HFF-Myc (cell line): ENCODE data around the gene KIFC1.

Experiments
- DNase-seq: peaks from one replicate; pipeline ENCODE4 v3.0.0-alpha.2; 2011; ENCODE audit warnings: low read depth; ENCODE audit errors: extremely low read depth
- H3K4me3 ChIP-seq: replicated peaks from 2 replicates; pipeline ENCODE4 v1.5.1; 2011; ENCODE audit warnings: low read depth, mild to moderate bottlenecking, control low read depth, low read length
- TF ChIP-seq, protein P1 (sequence below): IDR thresholded peaks from 2 replicates; pipeline ENCODE4 v1.5.1; 2012; ENCODE audit warnings: mild to moderate bottlenecking, low read depth, low read length, control low read depth; ENCODE audit errors: missing control alignments

KIFC1 gene

DNA sequence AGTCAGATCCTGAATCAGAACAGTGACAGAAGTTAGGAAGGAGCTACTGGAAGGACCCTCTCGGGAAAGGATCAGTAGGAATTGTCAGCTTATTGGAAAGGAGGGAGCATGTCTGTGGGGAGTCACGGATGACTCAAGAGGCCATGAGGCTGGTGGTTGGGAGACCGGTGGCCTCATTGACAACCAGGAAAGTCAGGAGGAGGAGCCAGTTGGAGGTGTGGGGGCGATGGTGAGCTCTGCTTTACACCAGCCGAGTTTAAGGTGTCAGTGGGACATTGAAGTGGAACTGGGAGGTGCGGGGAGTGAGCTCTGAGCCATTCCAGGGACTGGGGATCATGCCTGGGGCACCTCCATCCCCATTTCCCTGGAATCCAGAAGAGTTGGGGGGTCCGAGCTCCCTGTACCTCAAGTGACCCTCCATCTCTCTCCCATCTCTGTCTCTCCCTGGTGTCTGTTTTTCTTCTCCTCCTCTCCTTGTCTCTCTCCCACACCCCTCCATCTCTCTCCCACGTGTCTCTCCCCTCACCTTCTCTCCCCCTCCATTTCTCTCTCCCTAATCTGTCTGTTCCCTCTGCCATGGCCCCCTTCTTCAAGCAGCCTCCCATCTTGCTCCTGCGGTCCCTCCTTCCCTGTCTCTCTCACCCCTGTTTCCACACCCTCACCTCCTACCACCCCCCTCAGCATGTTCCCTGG, 48.5 kb downstream of the KIFC1 start:
- TF ChIP-seq, protein P1, sequence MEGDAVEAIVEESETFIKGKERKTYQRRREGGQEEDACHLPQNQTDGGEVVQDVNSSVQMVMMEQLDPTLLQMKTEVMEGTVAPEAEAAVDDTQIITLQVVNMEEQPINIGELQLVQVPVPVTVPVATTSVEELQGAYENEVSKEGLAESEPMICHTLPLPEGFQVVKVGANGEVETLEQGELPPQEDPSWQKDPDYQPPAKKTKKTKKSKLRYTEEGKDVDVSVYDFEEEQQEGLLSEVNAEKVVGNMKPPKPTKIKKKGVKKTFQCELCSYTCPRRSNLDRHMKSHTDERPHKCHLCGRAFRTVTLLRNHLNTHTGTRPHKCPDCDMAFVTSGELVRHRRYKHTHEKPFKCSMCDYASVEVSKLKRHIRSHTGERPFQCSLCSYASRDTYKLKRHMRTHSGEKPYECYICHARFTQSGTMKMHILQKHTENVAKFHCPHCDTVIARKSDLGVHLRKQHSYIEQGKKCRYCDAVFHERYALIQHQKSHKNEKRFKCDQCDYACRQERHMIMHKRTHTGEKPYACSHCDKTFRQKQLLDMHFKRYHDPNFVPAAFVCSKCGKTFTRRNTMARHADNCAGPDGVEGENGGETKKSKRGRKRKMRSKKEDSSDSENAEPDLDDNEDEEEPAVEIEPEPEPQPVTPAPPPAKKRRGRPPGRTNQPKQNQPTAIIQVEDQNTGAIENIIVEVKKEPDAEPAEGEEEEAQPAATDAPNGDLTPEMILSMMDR: no peak
- DNase-seq: no peak
- H3K4me3 ChIP-seq: no peak overlapping the region

DNA sequence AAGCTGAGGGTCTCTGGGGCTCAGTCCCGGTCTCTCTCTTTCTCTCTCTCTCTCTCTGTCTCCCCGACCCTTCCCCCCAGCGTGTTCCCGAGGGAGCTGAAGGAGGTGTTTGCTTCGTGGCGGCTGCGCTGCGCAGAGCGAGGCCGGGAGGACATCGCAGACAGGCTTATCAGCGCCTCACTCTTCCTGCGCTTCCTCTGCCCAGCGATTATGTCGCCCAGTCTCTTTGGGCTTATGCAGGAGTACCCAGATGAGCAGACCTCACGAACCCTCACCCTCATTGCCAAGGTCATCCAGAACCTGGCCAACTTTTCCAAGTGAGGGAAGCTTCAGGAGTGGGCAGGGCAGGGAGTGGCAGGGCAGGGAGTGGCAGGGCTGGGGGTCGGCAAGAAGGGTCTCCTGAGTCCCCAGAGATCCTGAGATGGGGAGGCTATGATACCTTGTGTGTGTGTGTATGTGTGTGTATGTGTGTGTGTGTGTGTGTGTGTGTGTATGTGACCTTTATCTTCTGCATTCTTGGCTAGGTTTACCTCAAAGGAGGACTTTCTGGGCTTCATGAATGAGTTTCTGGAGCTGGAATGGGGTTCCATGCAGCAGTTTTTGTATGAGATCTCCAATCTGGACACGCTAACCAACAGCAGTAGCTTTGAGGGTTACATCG, 49.2 kb downstream of the KIFC1 start:
- H3K4me3 ChIP-seq: no peak overlapping the region
- TF ChIP-seq, protein P1: no peak
- no peak for DNase-seq

DNA sequence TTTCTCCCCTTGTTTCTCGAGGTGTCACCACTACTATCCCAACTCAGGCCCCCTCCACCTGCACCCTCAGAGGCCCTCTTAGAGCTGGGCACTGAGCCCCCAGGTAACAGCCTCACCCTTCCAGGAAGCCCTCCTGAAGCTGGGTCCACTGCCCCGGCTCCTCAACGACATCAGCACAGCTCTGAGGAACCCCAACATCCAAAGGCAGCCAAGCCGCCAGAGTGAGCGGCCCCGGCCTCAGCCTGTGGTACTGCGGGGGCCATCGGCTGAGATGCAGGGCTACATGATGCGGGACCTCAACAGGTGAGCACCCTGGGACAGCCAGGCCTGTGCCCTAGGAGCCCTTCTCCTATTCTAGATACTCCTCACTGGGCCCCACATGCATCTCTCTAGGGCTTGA, 49.8 kb downstream of the KIFC1 start:
- no peak for DNase-seq
- TF ChIP-seq, protein P1: no peak
- H3K4me3 ChIP-seq: no peak overlapping the region

DNA sequence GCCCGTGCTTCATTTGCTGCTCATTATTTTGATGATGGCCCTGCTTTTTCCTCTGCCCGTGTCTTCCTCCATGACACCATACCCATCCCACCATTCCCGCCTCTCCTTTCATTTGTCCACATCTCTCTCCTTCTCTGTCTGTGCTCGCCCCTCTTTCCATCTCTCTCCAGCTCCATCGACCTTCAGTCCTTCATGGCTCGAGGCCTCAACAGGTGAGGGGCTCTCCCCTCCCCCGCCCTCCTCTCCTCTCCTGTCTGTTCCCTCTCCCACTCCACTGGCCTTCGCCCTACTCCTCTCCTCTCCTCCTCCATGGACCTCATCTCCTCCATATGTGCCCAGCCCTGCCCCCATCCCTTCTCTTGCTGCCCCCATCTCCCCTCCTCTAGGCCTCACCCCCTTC, 50.7 kb downstream of the KIFC1 start:
- no peak for DNase-seq
- H3K4me3 ChIP-seq: no peak overlapping the region
- TF ChIP-seq, protein P1: no peak

DNA sequence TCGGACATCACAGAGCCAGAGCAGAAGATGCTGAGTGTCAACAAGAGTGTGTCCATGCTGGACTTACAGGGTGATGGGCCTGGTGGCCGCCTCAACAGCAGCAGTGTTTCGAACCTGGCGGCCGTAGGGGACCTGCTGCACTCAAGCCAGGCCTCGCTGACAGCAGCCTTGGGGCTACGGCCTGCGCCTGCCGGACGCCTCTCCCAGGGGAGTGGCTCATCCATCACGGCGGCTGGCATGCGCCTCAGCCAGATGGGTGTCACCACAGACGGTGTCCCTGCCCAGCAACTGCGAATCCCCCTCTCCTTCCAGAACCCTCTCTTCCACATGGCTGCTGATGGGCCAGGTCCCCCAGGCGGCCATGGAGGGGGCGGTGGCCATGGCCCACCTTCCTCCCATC, 51.4 kb downstream of the KIFC1 start:
- DNase-seq: no peak

DNA sequence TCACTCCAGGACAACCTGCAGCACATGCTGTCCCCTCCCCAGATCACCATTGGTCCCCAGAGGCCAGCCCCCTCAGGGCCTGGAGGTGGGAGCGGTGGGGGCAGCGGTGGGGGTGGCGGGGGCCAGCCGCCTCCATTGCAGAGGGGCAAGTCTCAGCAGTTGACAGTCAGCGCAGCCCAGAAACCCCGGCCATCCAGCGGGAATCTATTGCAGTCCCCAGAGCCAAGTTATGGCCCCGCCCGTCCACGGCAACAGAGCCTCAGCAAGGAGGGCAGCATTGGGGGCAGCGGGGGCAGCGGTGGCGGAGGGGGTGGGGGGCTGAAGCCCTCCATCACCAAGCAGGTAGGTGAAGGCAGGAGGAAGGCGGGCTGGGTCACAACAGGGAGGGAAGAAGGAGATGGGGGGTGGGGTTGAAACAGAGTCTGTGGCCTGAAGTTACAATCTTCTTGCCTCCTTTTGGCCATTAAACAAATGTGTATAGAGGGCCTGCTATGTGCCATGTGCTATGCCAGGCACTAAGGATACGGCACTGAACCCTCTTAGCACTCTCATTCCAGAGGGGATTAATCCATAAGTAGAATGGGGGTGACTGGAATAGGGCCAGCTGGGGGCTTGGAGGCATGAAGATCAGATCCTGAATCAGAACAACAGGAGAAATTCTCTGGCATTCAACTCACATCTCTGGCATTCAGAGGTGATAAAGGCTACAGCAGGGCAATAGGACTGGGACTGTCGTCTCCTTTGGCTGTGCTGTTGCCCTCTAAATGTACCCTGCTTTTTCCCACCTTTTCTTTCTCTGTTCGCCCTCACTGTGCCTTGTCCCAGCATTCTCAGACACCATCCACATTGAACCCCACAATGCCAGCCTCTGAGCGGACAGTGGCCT, 52.2 kb downstream of the KIFC1 start:
- TF ChIP-seq, protein P1: no peak
- no peak overlapping the region for H3K4me3 ChIP-seq
- DNase-seq: no peak

More for the DNA sequence above, 51.4 kb downstream of the KIFC1 start:
- TF ChIP-seq, protein P1: no peak
- no peak overlapping the region for H3K4me3 ChIP-seq
